ENCODE results near the gene RNF114. TPM values are rescaled to one million over a fixed set of nuclear protein-coding genes. Genes with fewer than 3 reads are reported as not detected.
"Not testable (repeated sequence)": the region's sequence is repeated elsewhere in the genome, so short reads cannot be mapped to it uniquely, and the experiment has no call there.

RNF114 gene
- total RNA-seq, 1 donor from 2014 or later, result 62.9 TPM

- no peaks in the 10 kb centered on the region for H3K9me3 Mint-ChIP-seq
- peak overlapping the region; percentile 80 for H3K27ac Mint-ChIP-seq
- H3K27me3 Mint-ChIP-seq, result no peaks in the 10 kb centered on the region
- H3K36me3 Mint-ChIP-seq, result no peaks in the 10 kb centered on the region
- H3K4me3 Mint-ChIP-seq, result no peak overlapping the region
- DNase-seq (ENCODE audit: extremely low spot score, unreplicated experiment), result no peak
- no peak for TF ChIP-seq CTCF (conservative IDR thresholded peaks at IDR 0.05)
- peaks cover 12% of the 10 kb centered on the region for H3K4me1 Mint-ChIP-seq (ENCODE audit: unreplicated experiment)
These were observed 33.0 kb downstream of the RNF114 start for GRCh38 chr20:49969234-49969633.

- no peak for DNase-seq (ENCODE audit: extremely low spot score, unreplicated experiment)
- no peaks in the 10 kb centered on the region for H3K36me3 Mint-ChIP-seq
- no peaks in the 10 kb centered on the region for H3K27me3 Mint-ChIP-seq
- H3K4me3 Mint-ChIP-seq, result no peak overlapping the region
- H3K27ac Mint-ChIP-seq, result peak overlapping the region; percentile 85
- no peaks in the 10 kb centered on the region for H3K9me3 Mint-ChIP-seq
- TF ChIP-seq CTCF (conservative IDR thresholded peaks at IDR 0.05), result no peak
- peaks cover 12% of the 10 kb centered on the region for H3K4me1 Mint-ChIP-seq (ENCODE audit: unreplicated experiment)
These were observed 33.7 kb downstream of the RNF114 start for GRCh38 chr20:49969946-49970345.

- H3K27ac Mint-ChIP-seq, result peak overlapping the region; percentile 85
- TF ChIP-seq CTCF (conservative IDR thresholded peaks at IDR 0.05), result no peak
- no peaks in the 10 kb centered on the region for H3K9me3 Mint-ChIP-seq
- H3K27me3 Mint-ChIP-seq, result no peaks in the 10 kb centered on the region
- H3K36me3 Mint-ChIP-seq, result no peaks in the 10 kb centered on the region
- no peak overlapping the region for H3K4me3 Mint-ChIP-seq
- no peak for DNase-seq (ENCODE audit: extremely low spot score, unreplicated experiment)
- peaks cover 9% of the 10 kb centered on the region for H3K4me1 Mint-ChIP-seq (ENCODE audit: unreplicated experiment)
These were observed 34.3 kb downstream of the RNF114 start for GRCh38 chr20:49970498-49970897.

- no peak for TF ChIP-seq CTCF (conservative IDR thresholded peaks at IDR 0.05)
- no peak for DNase-seq (ENCODE audit: extremely low spot score, unreplicated experiment)
- Mint-ChIP-seq H3K4me1 (ENCODE audit: unreplicated experiment) (no peaks in the 10 kb centered on the region), H3K27ac (no peak overlapping the region), H3K36me3 (no peaks in the 10 kb centered on the region), H3K27me3 (no peaks in the 10 kb centered on the region), H3K9me3 (no peaks in the 10 kb centered on the region), H3K4me3 (no peak overlapping the region)
These were observed 37.8 kb downstream of the RNF114 start for GRCh38 chr20:49973981-49974380.

- no peak for DNase-seq (ENCODE audit: extremely low spot score, unreplicated experiment)
- TF ChIP-seq CTCF (conservative IDR thresholded peaks at IDR 0.05), result no peak
- Mint-ChIP-seq H3K9me3 (no peaks in the 10 kb centered on the region), H3K4me3 (no peak overlapping the region), H3K27ac (peak overlapping the region; percentile 82), H3K36me3 (no peaks in the 10 kb centered on the region), H3K4me1 (ENCODE audit: unreplicated experiment) (peaks cover 16% of the 10 kb centered on the region), H3K27me3 (peaks cover 17% of the 10 kb centered on the region)
These were observed 40.3 kb downstream of the RNF114 start for GRCh38 chr20:49976542-49976941.

- not testable (repeated sequence) for H3K9me3 Mint-ChIP-seq; DNase-seq (ENCODE audit: extremely low spot score, unreplicated experiment)
These were observed 41.5 kb downstream of the RNF114 start for GRCh38 chr20:49977740-49978139.

More at GRCh38 chr20:49977740-49978139, 41.5 kb downstream of the RNF114 start:
- Mint-ChIP-seq H3K27me3 (peaks cover 24% of the 10 kb centered on the region), H3K4me1 (ENCODE audit: unreplicated experiment) (peaks cover 24% of the 10 kb centered on the region), H3K27ac (peak overlapping the region; percentile 82)
- H3K4me3 Mint-ChIP-seq, H3K36me3 Mint-ChIP-seq: not testable (repeated sequence)

Data from type B pancreatic cell (in vitro differentiated cells).